Activated CD4-positive, alpha-beta T cell treated with anti-CD3 and anti-CD28 coated beads, Interleukin-2, Interleukin-6, amounts not matched to agents 100 ng/mL and 50 ng/mL, durations not matched to agents 16 hours and 8 hours (primary cell): ENCODE results near the gene SERINC5.
A peak's percentile ranks its signal among the peaks of the same experiment; 100 is the strongest.

Experiments used
- DNase-seq: peaks from one replicate; pipeline ENCODE4 v3.0.0-alpha.2; 2020

Gene SERINC5

DNA sequence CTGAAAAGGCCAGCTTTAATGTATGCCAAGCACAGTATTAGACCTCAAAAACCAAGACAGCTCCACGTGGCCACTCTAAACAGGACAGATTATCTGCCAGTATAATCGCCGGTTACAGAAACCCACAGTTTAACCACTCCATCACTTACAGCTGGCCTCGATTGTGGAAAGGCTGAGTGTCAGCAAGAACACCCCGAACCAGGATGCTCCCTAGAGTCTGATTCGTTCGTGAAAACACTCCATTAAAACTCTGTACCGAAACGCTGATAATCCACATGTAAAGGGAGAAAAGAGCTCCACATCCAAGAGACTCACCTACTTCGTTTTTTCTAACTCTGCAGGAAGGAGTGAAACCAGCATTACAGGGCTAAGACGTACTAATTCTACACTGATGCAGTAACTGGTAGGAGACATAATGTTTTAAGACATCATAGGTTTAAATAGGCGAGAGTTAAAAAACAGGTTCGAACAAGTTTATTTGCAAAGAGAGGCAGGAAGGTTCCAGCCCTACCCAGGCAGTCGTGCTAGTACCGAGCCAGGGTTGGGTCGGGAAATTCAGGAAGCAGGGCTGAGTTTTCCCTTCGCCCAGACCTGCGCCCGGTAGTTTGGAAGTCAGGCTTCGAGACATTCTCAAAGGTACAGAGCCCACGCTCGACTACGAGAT, 949 bp downstream of the SERINC5 start:
- DNase-seq = peak; percentile 67

GRCh38 chr5:80251636-80252035, 4.2 kb downstream of the SERINC5 start:
- no peak for DNase-seq

DNA sequence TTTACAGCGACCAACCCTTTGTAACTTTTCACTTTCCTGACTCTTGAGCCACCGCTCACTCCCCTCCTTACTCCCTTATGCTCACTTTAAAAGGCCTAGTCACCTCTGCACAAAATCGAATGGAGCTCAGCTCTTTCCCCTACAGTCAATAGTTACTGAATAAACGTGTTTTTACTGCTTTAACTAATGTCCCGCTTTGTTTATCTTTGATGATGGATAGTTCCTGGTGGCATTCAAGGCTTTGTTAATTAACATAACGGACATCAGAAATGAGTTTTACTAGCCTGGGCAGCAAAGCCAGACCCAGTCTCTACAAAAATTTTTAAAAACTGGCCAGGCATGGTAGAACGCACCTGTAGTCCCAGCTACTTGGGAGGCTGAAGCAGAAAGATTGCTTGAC, 5.0 kb downstream of the SERINC5 start:
- no peak for DNase-seq

DNA sequence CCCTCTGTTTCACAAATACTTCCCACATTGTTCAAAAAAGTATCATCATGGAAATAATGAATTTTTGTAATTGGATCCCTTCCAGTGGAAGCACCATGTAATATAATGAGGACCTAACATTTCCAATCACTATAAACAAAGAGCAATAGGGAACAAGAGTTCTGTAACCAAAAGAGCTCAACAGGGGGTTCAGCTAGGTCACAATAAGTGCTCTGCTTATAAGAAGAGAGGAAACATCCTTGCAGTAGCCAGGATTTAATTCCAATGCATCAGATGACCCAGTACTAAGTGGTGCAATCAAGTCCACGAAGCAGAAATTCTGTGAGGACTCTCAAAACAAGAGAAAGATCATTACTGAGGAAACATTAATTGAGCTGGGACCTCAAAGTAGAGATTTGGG, 5.9 kb downstream of the SERINC5 start:
- no peak for DNase-seq

DNA sequence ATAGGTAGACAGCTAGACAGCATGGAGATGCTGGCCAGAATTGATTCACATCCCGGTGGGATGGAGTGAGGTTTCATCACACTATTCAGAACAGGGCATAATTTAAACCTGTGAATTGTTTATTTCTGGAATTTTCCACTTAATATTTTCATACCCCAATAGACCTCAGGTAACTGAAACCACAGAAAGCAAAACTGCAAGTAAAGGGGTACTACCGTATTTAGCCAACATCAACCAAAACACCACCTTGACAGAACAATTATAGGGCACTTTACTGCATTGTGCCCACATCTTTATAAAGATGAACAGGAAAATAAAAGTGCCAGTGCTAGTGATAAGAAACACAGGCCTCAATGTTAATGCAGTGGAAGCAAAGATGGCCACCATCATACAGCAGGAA, 7.5 kb downstream of the SERINC5 start:
- no peak for DNase-seq

DNA sequence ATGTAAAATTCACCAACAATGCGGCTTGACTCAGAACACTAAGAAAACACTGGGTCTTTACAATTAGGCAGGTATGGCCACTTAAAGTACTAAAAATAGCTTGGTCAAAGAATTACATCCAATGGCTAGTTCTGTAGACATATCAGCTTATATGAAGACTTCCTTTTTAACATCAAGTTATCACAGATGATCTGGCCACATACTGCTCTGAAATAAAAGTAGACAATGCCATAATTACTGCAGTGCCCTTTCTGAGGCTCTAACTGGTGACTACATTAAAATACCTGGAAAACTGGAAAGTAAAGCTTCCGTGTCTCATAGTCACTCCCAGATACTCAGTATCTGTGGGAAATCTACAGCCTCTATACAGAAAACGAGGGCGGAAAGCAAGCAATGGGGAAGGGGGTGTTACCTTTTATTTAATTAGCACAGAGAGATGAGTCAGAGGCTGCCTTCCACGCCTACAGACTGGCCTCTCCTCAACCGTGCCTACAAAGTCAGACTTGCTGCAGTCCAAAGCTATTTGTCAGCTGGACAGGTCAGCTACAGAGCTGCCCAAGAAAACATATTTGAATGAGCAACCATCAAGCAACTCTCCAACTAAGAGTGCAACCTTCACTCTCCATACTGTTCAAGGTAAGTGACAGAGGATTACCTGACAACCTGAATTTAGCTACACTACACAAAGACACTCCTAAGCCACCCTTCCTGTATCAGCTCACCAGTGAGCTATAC, 8.7 kb downstream of the SERINC5 start:
- peak; percentile 64 for DNase-seq

DNA sequence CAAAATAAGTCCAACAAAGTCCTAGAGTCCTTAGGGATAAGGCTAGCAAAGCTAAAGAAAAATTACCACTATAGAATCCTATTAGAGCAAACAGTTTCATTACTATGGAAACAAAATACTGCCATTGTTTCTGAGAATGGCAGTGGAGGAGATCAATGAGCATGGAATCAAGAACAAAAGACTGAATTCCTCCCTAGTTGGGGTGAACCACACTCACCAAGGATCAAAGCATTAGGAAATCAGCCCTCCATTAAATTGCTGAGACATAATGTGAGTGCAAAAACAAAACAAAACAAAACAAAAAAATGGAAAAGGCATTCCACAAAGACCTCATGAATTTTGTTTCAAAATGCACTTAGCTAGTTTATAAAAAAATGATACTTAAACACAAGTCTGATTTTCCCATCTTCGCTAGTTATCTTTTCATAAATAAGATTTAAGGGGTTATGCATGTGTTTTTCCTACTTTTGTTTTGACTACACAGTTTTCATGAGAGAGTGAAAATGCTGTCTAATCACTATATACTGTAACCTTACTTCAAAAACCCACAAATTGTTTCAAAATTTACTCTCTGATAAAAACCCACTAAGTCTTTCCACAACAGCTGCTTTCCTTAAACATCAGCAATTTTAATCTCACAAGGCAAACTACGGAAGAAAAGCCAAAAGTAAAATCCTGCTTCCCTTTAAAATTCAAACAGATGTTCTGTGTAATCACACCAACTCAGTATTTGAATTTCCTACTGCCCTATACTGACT, 9.7 kb downstream of the SERINC5 start:
- peak; percentile 33 for DNase-seq

- no peak for DNase-seq
These were observed 12.3 kb downstream of the SERINC5 start for GRCh38 chr5:80243567-80243966.

GRCh38 chr5:80242849-80243248, 13.0 kb downstream of the SERINC5 start:
- no peak for DNase-seq

DNA sequence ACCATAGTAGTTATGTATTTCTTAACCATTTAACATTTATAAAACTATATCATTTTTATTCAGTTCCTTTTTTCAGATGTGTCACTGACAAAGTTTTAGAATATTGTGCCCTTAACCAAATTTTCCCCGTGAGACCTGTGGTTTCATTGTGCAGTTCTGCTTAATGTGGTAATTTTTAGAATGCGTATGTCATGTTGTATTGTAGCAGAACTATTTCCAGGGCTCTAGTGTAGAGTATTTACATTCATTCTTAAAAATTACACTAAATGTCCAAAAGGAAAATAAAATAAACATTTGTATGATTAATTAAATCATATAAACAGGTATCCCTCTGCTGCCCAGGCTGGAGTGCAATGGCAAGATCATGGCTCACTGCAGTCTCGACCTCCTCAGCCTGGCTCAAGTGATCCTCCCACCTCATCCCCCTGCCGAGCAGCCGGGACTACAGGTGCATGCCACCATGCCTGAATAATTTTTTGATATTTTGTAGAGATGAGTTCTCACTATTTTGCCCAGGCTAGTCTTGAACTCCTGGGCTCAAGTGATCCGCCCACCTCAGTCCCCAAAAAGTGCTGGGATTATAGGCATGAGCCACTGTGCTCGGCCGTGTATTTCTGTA, 15.4 kb downstream of the SERINC5 start:
- no peak for DNase-seq

DNA sequence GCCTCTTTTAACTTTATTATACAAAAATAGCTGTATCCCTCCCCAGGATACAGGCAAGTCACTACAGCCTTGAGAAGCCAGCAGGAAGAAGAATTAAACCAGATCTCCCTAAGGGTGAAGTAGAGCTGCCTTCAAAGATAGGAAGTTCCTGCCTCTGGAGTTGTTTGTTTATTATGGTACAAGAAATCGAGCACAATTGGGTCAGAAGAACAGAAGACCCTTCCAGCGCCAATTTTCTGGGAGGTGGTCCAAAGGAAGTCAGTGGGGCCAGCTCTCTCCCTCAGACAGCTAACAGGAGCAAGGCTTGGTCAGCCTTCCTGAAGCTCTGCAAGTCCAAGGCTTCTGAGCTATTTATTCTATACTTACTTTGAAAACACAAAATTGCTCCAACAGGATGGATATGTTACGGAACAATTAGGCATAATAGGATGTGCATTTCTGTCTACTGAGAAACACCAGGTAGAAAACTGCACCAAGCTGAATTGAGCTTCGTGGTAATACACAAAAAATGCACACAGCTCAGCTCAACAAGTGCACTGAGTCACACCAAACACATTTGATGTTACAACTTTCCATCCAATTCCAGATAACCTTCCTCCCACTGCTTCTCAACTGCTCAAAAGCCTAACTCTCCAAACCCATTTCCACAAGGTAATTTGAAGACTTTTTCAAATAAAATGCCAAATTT, 16.0 kb downstream of the SERINC5 start:
- DNase-seq = no peak

GRCh38 chr5:80238778-80239679, 16.8 kb downstream of the SERINC5 start:
- no peak for DNase-seq

- no peak for DNase-seq
These were observed 17.8 kb downstream of the SERINC5 start for GRCh38 chr5:80238097-80238496.

- no peak for DNase-seq
These were observed 18.6 kb downstream of the SERINC5 start for GRCh38 chr5:80237243-80237642.

DNA sequence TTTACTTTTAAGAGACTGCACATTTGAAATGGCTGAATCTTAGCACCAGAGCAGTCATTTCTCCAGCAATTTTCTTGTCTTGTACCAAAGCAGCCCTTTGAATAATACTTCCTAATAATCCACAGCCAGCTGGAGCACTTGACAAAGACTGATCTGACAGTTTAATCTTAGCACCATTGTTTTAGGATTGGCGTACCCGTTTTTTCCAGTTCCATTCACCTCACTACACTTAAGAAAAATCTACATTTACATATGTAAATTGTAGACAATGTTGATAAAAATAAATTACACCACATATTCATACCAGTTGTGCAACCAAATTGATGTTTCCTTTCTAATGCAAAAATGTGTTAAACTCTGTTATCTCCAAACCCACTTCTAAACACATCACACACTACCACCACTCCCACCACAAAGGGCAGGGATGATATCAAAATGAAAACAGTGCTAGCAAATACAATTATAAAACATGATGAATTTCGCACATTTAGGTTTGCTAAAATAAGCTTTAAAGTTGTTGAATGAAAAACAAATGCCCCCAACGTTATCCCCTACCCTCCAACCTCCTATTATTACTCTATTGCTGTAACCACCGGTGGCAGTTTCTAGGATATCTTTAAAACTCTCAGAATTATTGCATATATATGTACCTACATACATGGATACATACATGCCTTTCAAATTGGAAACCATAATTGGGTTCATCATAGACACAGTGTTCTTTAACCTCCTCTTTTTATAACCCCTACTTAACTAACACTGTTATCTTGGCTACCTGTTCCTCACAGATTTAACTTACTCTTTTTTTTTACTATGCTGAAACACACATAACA, 21.5 kb downstream of the SERINC5 start:
- no peak for DNase-seq

GRCh38 chr5:80231693-80232092, 24.2 kb downstream of the SERINC5 start:
- no peak for DNase-seq

GRCh38 chr5:80231243-80231642, 24.6 kb downstream of the SERINC5 start:
- no peak for DNase-seq

DNA sequence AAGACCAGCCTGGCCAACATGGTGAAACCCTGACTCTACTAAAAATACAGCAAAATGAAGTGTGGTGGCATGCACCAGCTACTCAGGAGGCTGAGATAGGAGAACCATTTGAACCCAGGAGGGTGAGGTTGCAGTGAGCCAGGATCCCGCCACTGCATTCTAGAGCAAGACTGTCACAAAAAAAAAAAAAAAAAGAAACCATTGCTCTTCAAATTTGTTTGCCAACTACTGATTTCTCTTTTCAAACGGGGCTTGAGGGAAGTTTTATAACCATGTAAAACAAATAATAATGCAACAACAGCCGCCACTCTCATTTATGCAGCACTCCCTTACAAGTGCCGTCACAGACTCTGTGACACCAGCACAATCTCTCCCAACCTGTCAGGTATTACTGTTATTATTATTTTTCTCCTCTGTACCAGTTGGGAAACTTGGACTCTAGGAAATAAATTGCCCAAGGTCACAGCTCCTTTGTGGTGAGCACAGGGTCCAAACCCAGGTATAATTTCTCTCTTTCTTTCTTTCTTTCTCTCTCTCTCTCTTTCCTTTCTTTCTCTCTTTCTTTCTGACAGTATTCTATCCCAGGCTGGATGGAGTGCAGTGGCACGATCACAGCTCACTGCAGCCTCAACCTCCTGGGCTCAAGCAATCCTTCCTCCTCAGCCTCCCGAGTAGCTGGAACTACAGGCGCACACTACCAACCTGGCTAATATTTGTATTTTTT, 25.4 kb downstream of the SERINC5 start:
- DNase-seq = no peak

- DNase-seq = no peak
These were observed 26.0 kb downstream of the SERINC5 start for GRCh38 chr5:80229902-80230255.

GRCh38 chr5:80227979-80228596, 27.8 kb downstream of the SERINC5 start:
- DNase-seq = no peak
